ENCODE data around the gene KRT28.
A peak's percentile ranks its signal among the peaks of the same experiment; 100 is the strongest.

The KRT28 gene

DNA sequence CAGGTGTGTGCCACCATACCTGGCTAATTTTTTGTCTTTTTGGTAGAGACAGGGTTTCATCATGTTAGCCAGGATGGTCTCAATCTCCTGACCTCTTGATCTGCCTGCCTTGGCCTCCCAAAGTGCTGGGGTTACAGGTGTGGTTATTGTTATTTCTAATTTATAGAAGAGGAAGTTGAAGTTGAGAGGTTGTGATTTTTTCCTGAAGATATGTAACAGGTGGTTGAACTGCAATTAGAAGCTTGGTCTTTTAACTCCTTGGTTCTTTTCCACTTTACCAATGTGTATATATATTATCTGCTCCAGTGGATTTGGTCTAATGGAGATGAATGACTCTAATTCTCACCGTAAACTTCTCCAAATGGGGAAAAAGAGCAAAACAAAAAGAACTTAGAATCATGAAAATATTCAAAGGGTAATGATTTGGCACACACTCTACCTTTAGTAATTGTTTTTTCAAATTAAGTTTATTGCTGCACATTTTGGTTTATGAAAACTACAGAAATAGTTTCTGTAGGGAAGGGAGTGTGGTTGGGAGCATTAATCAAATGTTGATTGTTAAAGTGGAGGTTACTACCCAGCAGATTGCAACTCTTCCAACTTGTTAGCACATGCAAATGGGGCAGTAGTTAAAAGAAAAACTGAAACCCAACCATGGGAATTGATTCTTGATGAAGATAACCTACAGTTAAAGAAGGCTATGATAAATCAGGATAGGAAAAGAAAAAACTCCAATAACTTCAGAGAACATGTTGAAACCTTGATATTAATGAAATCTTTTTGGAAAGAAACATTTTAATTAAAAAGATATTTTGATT is 24.5 kb upstream of the KRT28 start:
- no peak overlapping the region for H3K27ac ChIP-seq
- TF ChIP-seq, protein P1, sequence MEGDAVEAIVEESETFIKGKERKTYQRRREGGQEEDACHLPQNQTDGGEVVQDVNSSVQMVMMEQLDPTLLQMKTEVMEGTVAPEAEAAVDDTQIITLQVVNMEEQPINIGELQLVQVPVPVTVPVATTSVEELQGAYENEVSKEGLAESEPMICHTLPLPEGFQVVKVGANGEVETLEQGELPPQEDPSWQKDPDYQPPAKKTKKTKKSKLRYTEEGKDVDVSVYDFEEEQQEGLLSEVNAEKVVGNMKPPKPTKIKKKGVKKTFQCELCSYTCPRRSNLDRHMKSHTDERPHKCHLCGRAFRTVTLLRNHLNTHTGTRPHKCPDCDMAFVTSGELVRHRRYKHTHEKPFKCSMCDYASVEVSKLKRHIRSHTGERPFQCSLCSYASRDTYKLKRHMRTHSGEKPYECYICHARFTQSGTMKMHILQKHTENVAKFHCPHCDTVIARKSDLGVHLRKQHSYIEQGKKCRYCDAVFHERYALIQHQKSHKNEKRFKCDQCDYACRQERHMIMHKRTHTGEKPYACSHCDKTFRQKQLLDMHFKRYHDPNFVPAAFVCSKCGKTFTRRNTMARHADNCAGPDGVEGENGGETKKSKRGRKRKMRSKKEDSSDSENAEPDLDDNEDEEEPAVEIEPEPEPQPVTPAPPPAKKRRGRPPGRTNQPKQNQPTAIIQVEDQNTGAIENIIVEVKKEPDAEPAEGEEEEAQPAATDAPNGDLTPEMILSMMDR (conservative IDR thresholded peaks at IDR 0.05): no peak

DNA sequence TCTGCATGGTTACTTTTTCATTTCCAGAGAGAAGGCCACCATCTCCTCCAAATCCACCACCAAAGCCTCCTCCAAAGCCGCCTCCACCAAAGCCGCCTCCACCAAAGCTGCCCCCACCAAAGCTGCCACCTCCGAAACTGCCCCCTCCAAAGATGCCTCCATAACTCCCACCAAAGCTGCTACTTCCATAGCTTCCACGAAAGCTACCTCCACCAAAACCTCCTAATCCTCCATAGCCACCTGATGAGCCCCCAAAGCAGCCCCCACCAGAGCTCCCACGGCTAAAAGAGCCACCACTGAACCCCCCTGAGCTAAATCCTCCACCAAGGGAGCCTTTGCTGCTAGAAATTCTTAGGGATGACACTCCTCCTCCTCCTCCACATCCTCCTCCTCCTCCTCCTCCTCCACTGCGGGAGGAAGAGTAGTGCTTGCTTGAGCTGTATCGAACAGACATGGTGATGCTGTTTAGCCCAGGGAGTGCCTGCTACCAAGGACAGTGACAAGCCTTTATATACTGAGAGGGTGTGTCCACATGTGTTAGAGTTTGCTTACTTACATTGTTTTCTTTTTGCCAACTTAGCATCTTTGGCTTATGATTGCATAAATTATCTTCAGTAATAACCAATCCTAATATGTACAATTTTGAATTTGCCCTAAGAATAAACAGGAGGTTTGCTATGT is 22.5 kb upstream of the KRT28 start, which contains the start of gene KRT10:
Gene KRT10 (minus strand): TSS at position 483 of the 681 bp plus-strand sequence. CDS start 29 bp downstream, at position 454.
- H3K27ac ChIP-seq: no peak within 1 kb of the TSS
- TF ChIP-seq, protein P1 (conservative IDR thresholded peaks at IDR 0.05): no peak

DNA sequence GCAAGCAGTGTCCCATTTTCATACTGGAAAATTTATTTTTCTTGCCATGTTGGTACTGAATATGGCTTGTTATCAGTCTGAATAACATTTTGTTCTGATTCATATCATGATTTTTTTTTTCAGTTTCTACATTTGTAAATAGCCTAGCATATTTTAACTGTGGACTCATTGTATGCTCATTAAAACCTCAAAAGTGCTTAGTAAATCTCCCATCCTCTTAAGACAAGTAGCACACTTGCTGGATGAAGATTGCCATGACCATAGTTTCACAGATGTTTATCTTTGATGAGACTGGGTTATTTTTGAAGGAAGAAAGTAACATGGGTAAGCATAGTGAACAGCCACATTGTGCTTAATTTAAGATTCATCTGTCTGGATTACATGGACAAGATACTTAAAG is 21.8 kb upstream of the KRT28 start:
- TF ChIP-seq, protein P1 (conservative IDR thresholded peaks at IDR 0.05): no peak
- H3K27ac ChIP-seq: no peak overlapping the region

DNA sequence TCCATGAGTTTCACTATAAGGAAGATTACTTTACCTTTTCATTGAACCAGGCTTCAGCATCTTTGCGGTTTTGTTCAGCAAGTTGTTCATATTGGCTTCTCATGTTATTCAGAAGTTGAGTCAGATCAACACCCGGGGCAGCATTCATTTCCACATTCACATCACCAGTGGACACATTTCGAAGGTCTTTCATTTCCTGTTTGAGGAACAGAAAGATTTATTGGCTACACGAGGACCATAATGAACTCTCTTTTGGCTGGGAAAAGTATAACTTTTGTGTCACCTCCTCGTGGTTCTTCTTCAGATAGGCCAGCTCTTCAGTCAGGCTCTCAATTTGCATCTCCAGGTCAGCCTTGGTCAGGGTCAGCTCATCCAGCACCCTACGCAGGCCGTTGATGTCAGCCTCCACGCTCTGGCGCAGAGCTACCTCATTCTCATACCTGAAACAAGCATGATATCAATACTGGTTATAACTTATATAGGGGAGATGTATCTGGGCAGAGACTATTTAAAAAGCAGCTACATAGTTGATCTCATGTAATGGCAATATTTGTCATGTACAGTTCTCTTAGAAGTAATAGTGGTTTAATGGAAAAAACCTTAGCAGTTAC is 20.6 kb upstream of the KRT28 start:
- TF ChIP-seq, protein P1 (conservative IDR thresholded peaks at IDR 0.05): no peak
- no peak overlapping the region for H3K27ac ChIP-seq

DNA sequence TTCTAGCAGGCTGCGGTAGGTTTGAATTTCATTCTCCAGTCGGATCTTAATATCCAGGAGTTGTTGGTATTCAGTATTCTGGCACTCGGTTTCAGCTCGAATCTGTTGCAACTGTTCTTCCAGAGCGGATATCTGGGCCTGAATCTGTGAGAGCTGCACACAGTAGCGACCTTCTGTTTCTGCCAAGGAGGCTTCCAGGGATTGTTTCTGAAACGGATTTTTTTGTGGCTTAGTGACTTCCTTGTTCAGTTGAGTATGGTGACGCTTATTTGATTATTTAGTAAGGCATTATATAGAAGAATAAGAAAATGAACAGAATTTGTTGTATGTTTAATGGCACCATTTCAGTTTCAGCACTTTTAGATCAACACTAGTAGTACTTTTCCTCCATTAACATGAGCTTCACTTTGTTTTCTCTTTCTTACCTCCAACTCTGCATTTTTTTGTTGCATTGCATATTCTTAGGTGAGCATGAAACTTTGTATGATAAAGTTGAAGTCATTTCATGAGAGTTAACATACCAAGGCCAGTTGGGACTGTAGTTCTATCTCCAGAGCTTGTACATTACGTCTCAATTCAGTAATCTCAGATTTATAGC is 19.9 kb upstream of the KRT28 start:
- peak overlapping the region; percentile 79 for H3K27ac ChIP-seq
- TF ChIP-seq, protein P1 (conservative IDR thresholded peaks at IDR 0.05): no peak

DNA sequence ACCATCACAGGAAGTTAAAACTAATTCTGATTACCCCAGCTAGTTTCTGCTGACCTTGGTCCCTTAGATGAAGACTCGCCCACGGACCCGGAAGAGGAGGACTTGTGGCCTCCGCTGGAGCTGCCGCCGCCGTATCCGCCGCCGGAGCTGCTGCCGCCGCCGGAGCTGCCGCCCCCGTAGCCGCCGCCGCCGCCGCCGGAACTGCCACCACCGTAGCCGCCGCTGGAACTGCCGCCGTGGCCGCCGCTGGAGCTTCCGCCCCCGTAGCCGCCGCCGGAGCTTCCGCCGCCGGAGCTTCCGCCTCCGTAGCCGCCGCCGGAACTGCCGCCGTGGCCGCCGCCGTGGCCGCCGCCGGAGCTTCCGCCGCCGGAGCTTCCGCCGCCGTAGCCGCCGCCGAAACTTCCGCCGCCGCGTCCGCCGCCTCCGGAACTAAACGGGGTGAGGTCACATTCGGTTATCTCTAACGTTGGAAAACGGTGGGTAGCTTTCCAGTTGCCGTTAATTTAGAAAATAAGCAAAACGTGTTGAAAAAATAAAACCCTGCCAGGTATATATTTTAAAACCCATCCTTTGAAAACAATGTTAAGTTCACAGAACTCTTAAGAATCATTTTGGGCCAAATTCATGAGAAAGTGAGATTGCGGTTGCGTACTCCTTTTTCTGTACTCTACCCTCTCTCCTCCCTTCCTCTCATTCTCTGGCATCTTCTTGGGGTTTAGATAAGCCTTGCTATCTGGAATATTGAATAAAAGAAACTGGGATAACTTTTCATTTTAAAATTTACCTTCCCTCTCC is 19.2 kb upstream of the KRT28 start:
- TF ChIP-seq, protein P1 (conservative IDR thresholded peaks at IDR 0.05): no peak

More for the DNA sequence above, 19.2 kb upstream of the KRT28 start:
- peak overlapping the region; percentile 79 for H3K27ac ChIP-seq

All from VCaP (cell line).